ENCODE data around the gene PROB1. TPM values are rescaled to one million over a fixed set of nuclear protein-coding genes. Genes with fewer than 3 reads are reported as not detected.
A peak's percentile ranks its signal among the peaks of the same experiment; 100 is the strongest.

PROB1 gene
- total and polyA plus RNA-seq, 9 of the 15 experiments (the other 6 are each of a cell fraction or from before 2014, with no cell fraction given) = 0.01 to 1.8 (median 0.47) TPM

GRCh38 chr5:139422307-139422893 is 27.5 kb upstream of the PROB1 start (continued):
- TF ChIP-seq, protein P1, sequence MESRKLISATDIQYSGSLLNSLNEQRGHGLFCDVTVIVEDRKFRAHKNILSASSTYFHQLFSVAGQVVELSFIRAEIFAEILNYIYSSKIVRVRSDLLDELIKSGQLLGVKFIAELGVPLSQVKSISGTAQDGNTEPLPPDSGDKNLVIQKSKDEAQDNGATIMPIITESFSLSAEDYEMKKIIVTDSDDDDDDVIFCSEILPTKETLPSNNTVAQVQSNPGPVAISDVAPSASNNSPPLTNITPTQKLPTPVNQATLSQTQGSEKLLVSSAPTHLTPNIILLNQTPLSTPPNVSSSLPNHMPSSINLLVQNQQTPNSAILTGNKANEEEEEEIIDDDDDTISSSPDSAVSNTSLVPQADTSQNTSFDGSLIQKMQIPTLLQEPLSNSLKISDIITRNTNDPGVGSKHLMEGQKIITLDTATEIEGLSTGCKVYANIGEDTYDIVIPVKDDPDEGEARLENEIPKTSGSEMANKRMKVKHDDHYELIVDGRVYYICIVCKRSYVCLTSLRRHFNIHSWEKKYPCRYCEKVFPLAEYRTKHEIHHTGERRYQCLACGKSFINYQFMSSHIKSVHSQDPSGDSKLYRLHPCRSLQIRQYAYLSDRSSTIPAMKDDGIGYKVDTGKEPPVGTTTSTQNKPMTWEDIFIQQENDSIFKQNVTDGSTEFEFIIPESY (CRISPR knock-in tag; IDR thresholded peaks at IDR 0.05) = 0 out of 2 replicates have a peak, but pooled peaks have one; percentile 31
- TF ChIP-seq CBFA2T2 (conservative IDR thresholded peaks at IDR 0.05) (no peak), KLF16 (IDR thresholded peaks at IDR 0.05) (0 out of 2 replicates have a peak, but pooled peaks have one; percentile 5), XRCC3 (IDR thresholded peaks at IDR 0.05) (no peak), ATF1 (CRISPR knock-in tag; IDR thresholded peaks at IDR 0.05) (no peak), ATF1 (tag; IDR thresholded peaks at IDR 0.05) (no peak), SMAD4 (CRISPR knock-in tag; conservative IDR thresholded peaks at IDR 0.05) (no peak)

DNA sequence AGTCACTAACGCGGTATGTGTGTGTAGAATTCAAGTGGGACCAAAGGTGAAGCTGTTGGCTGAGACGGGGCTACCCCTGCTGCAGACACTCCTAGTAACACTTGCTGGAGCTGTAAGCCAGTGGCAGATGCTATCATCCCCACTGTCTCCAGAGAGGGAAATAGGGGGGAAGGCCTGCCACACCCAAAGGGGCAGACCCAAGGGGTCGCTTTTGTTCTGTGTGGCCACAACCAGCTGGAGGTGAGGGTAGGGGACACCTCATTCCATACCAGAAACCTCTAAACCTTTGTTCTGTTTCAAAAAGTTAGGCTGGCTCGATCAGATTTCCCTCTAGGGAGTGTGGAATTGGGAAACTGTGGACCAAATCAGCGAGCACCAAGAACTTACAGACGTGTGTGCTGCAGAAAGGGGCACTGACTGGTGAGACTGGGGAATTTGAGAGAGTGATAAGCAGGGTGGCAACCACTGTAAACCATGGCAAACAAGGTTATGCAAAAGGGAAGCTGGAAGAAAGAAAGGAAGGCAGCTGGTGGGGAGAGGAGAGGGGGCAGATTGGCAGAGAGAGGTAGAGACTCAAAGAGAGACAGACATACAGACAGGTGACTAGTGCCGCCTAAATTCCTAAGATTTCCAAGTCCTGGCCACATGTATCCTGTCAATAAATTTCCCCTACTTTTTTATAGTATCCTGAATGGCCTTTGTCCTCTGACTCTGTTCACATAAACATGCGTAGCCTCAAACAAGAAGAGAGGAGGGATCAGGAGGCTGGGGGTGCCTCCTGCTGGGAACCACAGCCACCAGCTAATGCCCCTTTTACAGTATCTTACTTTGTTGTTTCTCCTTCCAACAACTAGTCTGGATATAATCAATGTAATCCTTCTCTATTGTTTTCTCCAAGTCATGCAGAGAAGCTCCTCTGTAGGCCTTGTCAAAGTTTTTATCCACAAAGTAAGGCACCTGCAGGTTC is 24.6 kb upstream of the PROB1 start:
- in situ Hi-C loops (cut with MboI) = loop anchor here (5.0 to 10.0 kb wide), 2 partner anchors 98 to 345 kb away; no protein-coding TSS in a partner anchor
- POLR2A ChIA-PET = interaction anchor here (0.5 to 1.8 kb wide), 9 partner anchors 15 to 634 kb away, joined by 3 to 9 read pairs (median 3); partner anchors contain the start of gene SPATA24
- TF ChIP-seq PHB (CRISPR knock-in tag; IDR thresholded peaks at IDR 0.05) (no peak), RAD21 (CRISPR knock-in tag; conservative IDR thresholded peaks at IDR 0.05 in 1 of 2, IDR thresholded peaks at IDR 0.05 in 1 of 2) (peak; percentile 18 to 64; a peak in 3 of 4 replicates), CTCF (IDR thresholded peaks at IDR 0.05 in 2 of 3, conservative IDR thresholded peaks at IDR 0.05 in 1 of 3; ENCODE audit: insufficient read depth in 2 of 3, low read depth in 1 of 3, low read length in 3 of 3) (peak; percentile 19 to 49 (median 21); a peak in 3 of 6 replicates), CREM (IDR thresholded peaks at IDR 0.05; ENCODE audit: low read depth) (no peak), IRF2 (CRISPR knock-in tag; IDR thresholded peaks at IDR 0.05) (no peak), DLX4 (CRISPR knock-in tag; IDR thresholded peaks at IDR 0.05) (no peak), ZZZ3 (IDR thresholded peaks at IDR 0.05) (no peak), RFX1 (IDR thresholded peaks at IDR 0.05) (no peak), CBFB (CRISPR knock-in tag; IDR thresholded peaks at IDR 0.05) (no peak)

More for the DNA sequence above, 24.6 kb upstream of the PROB1 start:
- Histone ChIP-seq H3K9me1 (ENCODE audit: control insufficient read depth, insufficient read depth, low read length) (no peaks in the 10 kb centered on the region), H3K4me3 (no peak overlapping the region), H3K27me3 (ENCODE audit: control insufficient read depth in 2 of 2, insufficient read depth in 2 of 2, low read length in 2 of 2) (no peaks in the 10 kb centered on the region), H3K9me3 (replicated peaks; ENCODE audit: control insufficient read depth, insufficient read depth, low read depth, low read length) (no peaks in the 10 kb centered on the region), H2AFZ (ENCODE audit: low read depth, low read length) (no peak overlapping the region), H3K4me1 (replicated peaks in 1 of 2; ENCODE audit: control insufficient read depth in 2 of 2, insufficient read depth in 2 of 2, low read length in 2 of 2) (peaks cover 7 to 13% of the 10 kb centered on the region in 2 experiments), H3K9ac (ENCODE audit: insufficient read depth in 1 of 2, low read depth in 2 of 2, low read length in 2 of 2) (no peak overlapping the region), H3K36me3 (ENCODE audit: control insufficient read depth, insufficient read depth, low read length) (no peaks in the 10 kb centered on the region), H3K27ac (ENCODE audit: extremely low read depth, low read depth, low read length) (no peak overlapping the region), H4K20me1 (replicated peaks; ENCODE audit: control insufficient read depth, insufficient read depth, low read length) (no peaks in the 10 kb centered on the region), H3K79me2 (ENCODE audit: control insufficient read depth, insufficient read depth, low read length) (no peaks in the 10 kb centered on the region), H3K4me2 (ENCODE audit: insufficient read depth, low read length) (no peak overlapping the region)
- intact Hi-C loops (cut with micrococcal nuclease) = loop anchor here (5.0 to 10.0 kb wide), 3 partner anchors 132 to 345 kb away; no protein-coding TSS in a partner anchor
- WGBS (ENCODE audit: insufficient coverage, low coverage, missing lambda C conversion rate) = 52% methylated on average over 8 of the region's 9 CpGs
- CTCF ChIA-PET (ENCODE audit: low intra/inter-chr PET ratio) = no interaction called here
- FAIRE-seq (no peak), DNase-seq (ENCODE audit: extremely low read depth in 1 of 4, low spot score in 3 of 4) (no peak), ATAC-seq (peak; percentile 43; the same call in 1 of the 3 replicates)
- BruUV-seq (replicated peaks) = no TSS peak
